Activated CD8-positive, alpha-beta memory T cell treated with anti-CD3 and anti-CD28 coated beads for 4 hours (primary cell): ENCODE results near the gene RHBDF1.

Experiments
- DNase-seq, 2 donors: peaks; one replicate each; pipeline ENCODE4 v3.0.0-alpha.2; 2020; ENCODE audit warnings: low read depth in 2 of 2

Gene RHBDF1

DNA sequence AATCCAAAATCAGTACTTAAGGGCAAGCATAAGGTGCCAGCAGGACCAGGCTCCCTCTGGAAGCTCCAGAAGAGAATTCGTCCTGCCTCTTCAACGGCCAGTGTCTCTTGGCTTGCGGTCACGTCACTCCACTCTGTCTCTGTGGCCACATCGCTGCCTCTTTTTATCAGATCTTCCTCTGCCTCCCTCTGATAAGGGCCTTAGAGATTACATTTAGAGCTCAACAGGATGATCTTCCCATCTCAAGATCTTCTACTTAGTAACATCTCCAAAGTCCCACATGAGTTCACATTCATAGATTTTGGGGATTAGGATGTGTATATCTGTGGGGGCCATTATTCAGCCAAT is 22.5 kb upstream of the RHBDF1 start:
- no peak for DNase-seq

DNA sequence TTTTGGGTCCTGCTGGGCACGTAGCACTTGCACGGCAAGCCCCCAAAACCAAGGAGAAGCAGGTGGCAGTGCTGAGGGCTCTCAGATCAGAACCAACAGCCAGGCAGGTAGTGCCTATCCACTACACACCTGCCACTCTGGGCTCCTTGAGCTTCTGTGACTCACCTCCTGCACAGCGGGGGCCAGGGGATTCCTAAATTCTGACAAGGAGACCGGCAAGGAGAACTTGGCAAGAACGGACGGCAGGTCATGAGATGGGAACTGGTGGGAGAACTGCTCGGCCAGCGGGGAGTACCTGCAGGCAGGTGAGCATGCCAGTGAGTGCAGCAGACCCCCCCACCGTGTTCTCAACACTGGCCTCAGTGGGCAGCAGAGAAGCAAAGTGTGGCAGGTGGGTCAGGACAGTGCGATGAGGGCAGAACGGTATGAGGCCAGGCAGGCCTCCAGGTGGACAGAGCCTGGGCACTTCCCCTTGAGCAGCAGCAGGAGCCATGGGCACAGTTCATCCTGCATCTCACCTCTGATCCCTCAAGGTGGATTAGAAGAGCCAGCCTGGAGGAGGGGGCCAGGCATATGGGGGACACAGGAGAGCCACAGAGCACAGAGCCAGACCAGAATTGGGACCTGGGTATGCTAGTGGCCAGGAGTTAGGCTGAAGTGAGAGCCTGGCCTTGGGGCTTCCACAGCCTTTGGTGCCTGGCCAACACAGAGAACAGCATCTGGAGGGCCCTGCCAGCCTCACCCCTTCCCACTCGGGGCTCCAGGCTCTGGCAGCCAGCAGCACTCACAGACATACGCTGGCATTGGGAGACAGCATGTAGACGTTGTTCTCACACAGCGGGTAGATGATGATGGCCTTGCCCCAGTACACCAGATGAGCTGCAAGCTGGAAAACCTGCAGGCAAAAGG is 20.3 kb upstream of the RHBDF1 start:
- DNase-seq = no peak

GRCh38 chr16:91484-91883 is 19.1 kb upstream of the RHBDF1 start:
- no peak for DNase-seq

DNA sequence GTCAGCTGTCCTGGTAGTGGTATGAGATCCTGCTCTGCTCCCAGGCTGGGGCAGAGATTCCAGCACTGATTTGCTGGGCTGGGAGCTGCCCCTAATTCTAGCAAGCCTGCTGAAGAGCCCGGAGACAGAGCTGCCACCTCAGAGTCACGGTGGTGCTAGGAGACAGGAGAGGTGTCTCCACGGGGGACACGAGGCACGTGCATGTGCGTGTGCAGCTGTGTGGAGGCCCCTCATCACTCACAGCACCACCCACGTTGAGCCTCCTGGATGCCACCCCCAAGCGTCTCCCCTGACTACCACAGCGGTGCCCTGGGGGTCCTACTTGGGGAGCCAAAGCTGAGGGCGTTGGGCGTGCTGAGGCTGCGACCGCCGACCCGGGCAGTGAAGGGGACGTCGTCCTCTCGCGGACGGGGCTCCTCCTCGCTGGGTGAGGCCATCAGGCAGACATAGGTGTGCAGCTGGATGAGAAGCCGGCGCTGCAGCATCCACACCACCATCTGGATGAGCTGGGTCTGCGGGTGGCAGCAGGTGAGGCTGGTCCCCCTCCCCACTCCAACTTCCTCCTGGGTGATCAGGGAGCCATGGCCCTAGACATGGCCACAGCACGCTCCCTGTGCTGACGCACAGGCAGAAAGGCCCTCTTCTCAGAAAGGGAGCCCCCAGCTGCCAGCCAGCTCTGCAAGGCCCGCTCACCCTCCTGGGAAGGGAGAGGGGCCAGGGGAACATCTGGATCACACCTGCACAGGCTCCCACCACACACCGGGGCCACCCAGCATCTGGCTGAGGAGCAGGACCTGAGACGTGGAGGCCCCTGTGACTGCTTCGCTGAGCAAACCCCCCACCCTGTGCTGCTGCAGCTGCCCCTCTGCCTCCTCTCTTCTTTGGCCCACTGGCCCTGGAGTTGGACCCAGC is 17.2 kb upstream of the RHBDF1 start:
- DNase-seq = no peak

DNA sequence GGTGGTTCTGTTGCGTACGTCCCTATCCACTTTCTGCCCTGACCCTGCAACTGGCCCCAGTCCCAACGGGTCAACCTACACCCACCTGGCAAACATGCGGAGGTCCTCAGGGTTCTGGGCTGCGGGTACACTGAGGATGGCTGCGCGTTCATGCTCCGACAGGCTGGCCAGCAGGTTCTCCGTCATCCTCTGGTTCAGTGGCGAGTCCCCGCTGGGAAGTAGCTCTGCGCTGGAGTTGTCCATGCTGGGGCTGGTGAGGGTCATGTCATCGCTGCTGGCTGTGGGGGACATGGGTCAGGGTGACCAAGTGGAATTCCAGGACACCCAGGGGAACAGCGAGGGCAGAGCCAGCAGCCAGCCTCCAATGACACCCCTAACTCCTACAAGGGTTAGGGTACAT is 16.2 kb upstream of the RHBDF1 start:
- DNase-seq = no peak

GRCh38 chr16:86483-86952 is 14.1 kb upstream of the RHBDF1 start:
- no peak for DNase-seq

DNA sequence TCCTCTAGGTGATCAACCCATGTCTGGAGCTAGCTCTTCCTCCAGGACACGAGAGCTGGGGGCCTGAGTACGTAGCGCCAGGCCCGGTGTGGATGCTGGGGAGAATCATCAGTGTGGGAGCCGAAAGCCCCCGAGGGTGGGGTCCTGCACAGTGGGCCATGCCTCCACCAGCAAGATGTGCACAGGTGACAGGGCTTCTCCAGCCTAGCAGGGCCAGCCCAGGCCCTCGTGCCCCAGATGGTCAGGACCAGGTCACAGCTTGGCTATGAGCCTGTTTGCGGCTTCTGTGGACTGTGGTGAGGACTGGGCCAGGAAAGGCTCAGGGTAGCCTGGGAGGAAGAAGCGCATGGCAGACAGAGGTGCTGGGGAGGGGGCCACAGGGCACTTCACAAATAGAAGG is 13.4 kb upstream of the RHBDF1 start:
- DNase-seq = no peak

DNA sequence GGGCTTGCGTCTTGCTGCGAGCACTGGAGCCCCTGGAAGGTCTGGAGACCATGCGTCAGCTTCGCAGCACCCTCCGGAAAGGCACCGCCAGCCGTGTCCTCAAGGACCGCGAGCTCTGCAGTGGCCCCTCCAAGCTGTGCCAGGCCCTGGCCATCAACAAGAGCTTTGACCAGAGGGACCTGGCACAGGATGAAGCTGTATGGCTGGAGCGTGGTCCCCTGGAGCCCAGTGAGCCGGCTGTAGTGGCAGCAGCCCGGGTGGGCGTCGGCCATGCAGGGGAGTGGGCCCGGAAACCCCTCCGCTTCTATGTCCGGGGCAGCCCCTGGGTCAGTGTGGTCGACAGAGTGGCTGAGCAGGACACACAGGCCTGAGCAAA is 13.0 kb upstream of the RHBDF1 start:
- DNase-seq = no peak

DNA sequence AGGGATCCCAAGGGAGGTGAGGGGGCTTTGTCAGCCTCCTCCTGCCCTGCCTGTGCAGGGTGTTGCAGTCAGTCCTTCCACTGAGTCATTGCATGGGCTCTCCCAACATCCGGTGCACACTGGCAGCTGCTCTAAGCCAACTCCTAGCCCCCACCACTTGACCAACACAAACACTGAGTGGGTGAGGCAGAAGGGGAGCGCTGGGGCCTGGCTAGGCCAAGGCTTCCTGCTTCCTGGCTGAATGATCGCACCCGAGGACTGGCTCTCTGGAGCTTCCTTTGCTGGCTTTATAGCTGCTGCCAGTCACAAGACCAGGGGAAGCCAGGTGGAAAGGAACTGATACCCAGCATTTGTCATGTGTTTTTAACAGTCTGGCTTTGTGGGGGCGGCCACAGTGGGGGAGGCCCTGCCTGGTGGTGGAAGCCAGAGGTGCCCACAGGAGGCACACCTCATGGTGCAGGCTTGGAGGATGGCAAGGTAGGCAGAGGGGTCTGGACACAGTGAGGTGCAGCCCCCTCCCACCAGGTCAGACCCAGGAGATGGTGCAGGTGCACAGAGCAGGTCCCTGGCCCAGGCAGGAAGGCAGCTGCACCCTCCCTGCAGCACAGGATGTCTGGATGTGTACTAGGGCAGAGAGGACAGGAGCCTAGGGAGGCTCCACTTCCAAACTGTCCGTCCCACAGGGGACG is 12.4 kb upstream of the RHBDF1 start:
- DNase-seq = peak; percentile 34 to 55

DNA sequence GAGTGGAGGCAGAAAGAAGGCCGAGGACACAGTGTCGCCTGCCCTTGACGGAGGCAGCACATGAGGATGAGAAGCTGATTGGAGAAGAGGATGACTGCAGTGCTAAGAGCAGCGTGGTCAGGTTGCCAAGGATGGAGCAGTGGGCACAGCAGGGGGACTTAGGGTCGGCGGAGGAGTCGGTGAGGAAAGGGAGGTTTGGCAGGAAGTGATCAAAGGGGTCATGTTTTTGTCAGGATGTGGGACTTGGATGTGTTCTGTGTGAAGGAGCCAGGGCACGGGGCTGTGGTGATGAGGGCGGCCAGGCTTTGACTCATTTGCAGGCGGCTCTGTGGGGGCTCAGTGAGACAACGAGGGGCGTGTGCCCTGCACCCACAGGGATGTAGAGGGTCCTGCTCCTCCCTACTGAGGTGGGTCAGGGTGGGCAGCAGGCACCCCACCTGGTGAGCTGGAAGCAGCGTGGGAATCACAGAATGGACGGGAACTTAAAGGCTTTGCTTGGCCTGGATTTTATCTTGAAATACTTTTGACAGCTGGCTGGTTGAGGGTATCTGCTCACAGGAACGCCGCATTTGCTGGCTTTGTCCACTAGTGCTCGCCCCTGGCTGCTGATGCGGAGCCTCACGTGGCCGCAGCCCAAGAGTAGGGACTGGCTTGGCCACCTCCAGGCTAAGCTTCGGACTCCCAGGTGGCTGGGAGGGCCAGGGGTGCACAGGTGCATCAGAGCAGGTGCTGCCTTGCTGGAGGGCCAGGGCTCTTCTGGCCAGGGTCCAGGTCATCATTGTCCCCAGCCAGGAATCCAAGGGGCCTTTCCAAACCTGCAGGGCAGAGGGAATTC is 11.6 kb upstream of the RHBDF1 start:
- DNase-seq = no peak

GRCh38 chr16:83060-83603 is 10.7 kb upstream of the RHBDF1 start:
- DNase-seq = no peak

GRCh38 chr16:79151-80054 is 7.0 kb upstream of the RHBDF1 start:
- DNase-seq = no peak

GRCh38 chr16:78444-79150 is 6.2 kb upstream of the RHBDF1 start:
- DNase-seq = no peak

- peak; percentile 64 to 71 for DNase-seq
Measured at GRCh38 chr16:77807-78443, 5.5 kb upstream of the RHBDF1 start, which contains the start of gene MPG. Gene MPG, plus strand, starts transcription at chr16:78225. Its CDS starts 85 bp downstream, at chr16:78310.

- no peak for DNase-seq
Measured at GRCh38 chr16:77273-77806, 4.9 kb upstream of the RHBDF1 start.

- DNase-seq = no peak
Measured at GRCh38 chr16:76535-77272, 4.3 kb upstream of the RHBDF1 start.
